Prostate gland (tissue), 2 donors: ENCODE measurements around the gene RBM19.

ENCODE experiments used
- POLR2A ChIP-seq: fragments of 450-650 bp; IDR thresholded peaks from one replicate; pipeline ENCODE4 v1.6.1; 2016; ENCODE audit warnings: antibody characterized with exemption, mild to moderate bottlenecking
- POLR2AphosphoS5 ChIP-seq: sonication (generic); formaldehyde crosslinking; IDR thresholded peaks from one replicate; pipeline ENCODE4 v1.6.1; 2017; ENCODE audit warnings: antibody characterized with exemption
- TF ChIP-seq, protein P1 (sequence below), 4 experiments: fragments of 200-600 bp in 2 of 4; fragments of 450-650 bp in 2 of 4; sonication (generic) in 2 of 4; IDR thresholded peaks; 1 replicate in 3 of 4; 2 replicates in 1 of 4; pipeline ENCODE4 v1.5.1; 2016 to 2019; ENCODE audit warnings: antibody characterized with exemption in 4 of 4, mild to moderate bottlenecking in 2 of 4, moderate library complexity in 2 of 4

- TF ChIP-seq, protein P1, sequence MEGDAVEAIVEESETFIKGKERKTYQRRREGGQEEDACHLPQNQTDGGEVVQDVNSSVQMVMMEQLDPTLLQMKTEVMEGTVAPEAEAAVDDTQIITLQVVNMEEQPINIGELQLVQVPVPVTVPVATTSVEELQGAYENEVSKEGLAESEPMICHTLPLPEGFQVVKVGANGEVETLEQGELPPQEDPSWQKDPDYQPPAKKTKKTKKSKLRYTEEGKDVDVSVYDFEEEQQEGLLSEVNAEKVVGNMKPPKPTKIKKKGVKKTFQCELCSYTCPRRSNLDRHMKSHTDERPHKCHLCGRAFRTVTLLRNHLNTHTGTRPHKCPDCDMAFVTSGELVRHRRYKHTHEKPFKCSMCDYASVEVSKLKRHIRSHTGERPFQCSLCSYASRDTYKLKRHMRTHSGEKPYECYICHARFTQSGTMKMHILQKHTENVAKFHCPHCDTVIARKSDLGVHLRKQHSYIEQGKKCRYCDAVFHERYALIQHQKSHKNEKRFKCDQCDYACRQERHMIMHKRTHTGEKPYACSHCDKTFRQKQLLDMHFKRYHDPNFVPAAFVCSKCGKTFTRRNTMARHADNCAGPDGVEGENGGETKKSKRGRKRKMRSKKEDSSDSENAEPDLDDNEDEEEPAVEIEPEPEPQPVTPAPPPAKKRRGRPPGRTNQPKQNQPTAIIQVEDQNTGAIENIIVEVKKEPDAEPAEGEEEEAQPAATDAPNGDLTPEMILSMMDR (IDR thresholded peaks at IDR 0.05) = no peak
- TF ChIP-seq POLR2A (no peak), POLR2AphosphoS5 (no peak)
Observed at GRCh38 chr12:113941208-113941486, 25.0 kb downstream of the RBM19 start.
